GM19438 (cell line): Measurements from ENCODE around the gene TTBK2.

Experiments
- ATAC-seq: cut with Tn5 transposase; IDR thresholded peaks from one replicate; pipeline ENCODE4 v1.9.1; 2021; ENCODE audit warnings: low read depth; ENCODE audit not compliant: unreplicated experiment

Gene TTBK2

GRCh38 chr15:42705336-42705735, 215.2 kb downstream of the TTBK2 start:
- no peak for ATAC-seq

GRCh38 chr15:42704492-42704926, 216.1 kb downstream of the TTBK2 start:
- no peak for ATAC-seq

GRCh38 chr15:42696626-42697025, 224.0 kb downstream of the TTBK2 start:
- no peak for ATAC-seq

GRCh38 chr15:42695527-42696071, 225.0 kb downstream of the TTBK2 start:
- ATAC-seq: no peak

GRCh38 chr15:42694398-42694797, 226.2 kb downstream of the TTBK2 start:
- no peak for ATAC-seq

- ATAC-seq: no peak
Observed at GRCh38 chr15:42693942-42694341, 226.6 kb downstream of the TTBK2 start.

GRCh38 chr15:42693496-42693895, 227.1 kb downstream of the TTBK2 start:
- no peak for ATAC-seq

GRCh38 chr15:42692997-42693396, 227.6 kb downstream of the TTBK2 start:
- no peak for ATAC-seq

- no peak for ATAC-seq
Observed at GRCh38 chr15:42692536-42692935, 228.0 kb downstream of the TTBK2 start.

- no peak for ATAC-seq
Observed at GRCh38 chr15:42691770-42692169, 228.8 kb downstream of the TTBK2 start.

GRCh38 chr15:42691308-42691707, 229.3 kb downstream of the TTBK2 start:
- ATAC-seq: no peak
